ENCODE measurements around the gene C10orf90.

Gene C10orf90

GRCh38 chr10:126593968-126594701 is 76.4 kb downstream of the C10orf90 start:
- no CpG with 5 or more reads among the region's 4 CpGs for WGBS, 2 donors (ENCODE audit: extremely low coverage in 2 of 2, insufficient read length in 2 of 2, insufficient replicate concordance in 1 of 2)
- Histone ChIP-seq H3K79me1 (ENCODE audit: low read depth, low read length) (no peaks in the 10 kb centered on the region), H3K9ac (ENCODE audit: low read depth, low read length, poor library complexity) (no peak overlapping the region), H2BK120ac (ENCODE audit: low read depth, low read length) (no peak overlapping the region), H3K9me3 (replicated peaks in 1 of 2; ENCODE audit: control insufficient read depth in 2 of 2, insufficient read depth in 1 of 2, low read depth in 1 of 2, low read length in 2 of 2) (no peaks in the 10 kb centered on the region), H3K27me3 (ENCODE audit: control insufficient read depth in 3 of 3, insufficient read depth in 3 of 3, low read depth in 1 of 3, low read length in 3 of 3) (no peaks in the 10 kb centered on the region), H2BK15ac (ENCODE audit: low read length) (no peak overlapping the region), H2AK5ac (ENCODE audit: low read depth, low read length) (no peak overlapping the region), H3K18ac (ENCODE audit: low read length) (no peak overlapping the region), H2AFZ (ENCODE audit: low read length) (no peak overlapping the region), H3K23ac (ENCODE audit: low read depth, low read length, poor library complexity) (no peak overlapping the region), H2BK5ac (ENCODE audit: low read length) (no peak overlapping the region), H3K36me3 (replicated peaks in 1 of 2; ENCODE audit: control insufficient read depth in 2 of 2, insufficient read depth in 2 of 2, low read length in 2 of 2) (no peaks in the 10 kb centered on the region), H4K8ac (ENCODE audit: low read depth, low read length) (no peak overlapping the region), H3K4me1 (ENCODE audit: control insufficient read depth in 2 of 2, insufficient read depth in 1 of 2, low read depth in 1 of 2, low read length in 2 of 2) (no peaks in the 10 kb centered on the region), H3K14ac (ENCODE audit: low read length) (no peak overlapping the region), H4K91ac (ENCODE audit: low read depth, low read length, poor library complexity) (no peak overlapping the region), H3K27ac (replicated peaks; ENCODE audit: low read length) (no peak overlapping the region), H2BK12ac (ENCODE audit: low read length) (no peak overlapping the region), H3K4me3 (ENCODE audit: low read length in 2 of 2) (no peak overlapping the region), H3K4me2 (ENCODE audit: insufficient read depth, low read length, poor library complexity, severe bottlenecking) (no peak overlapping the region), H3K4ac (ENCODE audit: low read length) (no peak overlapping the region)
- no peak for DNase-seq (ENCODE audit: low spot score)

- Histone ChIP-seq H2BK120ac (ENCODE audit: low read depth, low read length) (no peak overlapping the region), H3K9ac (ENCODE audit: low read depth, low read length, poor library complexity) (no peak overlapping the region), H2AFZ (ENCODE audit: low read length) (no peak overlapping the region), H3K27ac (replicated peaks; ENCODE audit: low read length) (no peak overlapping the region), H3K4ac (ENCODE audit: low read length) (no peak overlapping the region), H3K14ac (ENCODE audit: low read length) (no peak overlapping the region), H3K4me3 (ENCODE audit: low read length in 2 of 2) (no peak overlapping the region), H4K91ac (ENCODE audit: low read depth, low read length, poor library complexity) (no peak overlapping the region), H4K8ac (ENCODE audit: low read depth, low read length) (no peak overlapping the region), H2BK15ac (ENCODE audit: low read length) (no peak overlapping the region), H3K4me1 (ENCODE audit: control insufficient read depth in 2 of 2, insufficient read depth in 1 of 2, low read depth in 1 of 2, low read length in 2 of 2) (peaks cover 0 to 1% of the 10 kb centered on the region in 2 donors), H3K9me3 (replicated peaks in 1 of 2; ENCODE audit: control insufficient read depth in 2 of 2, insufficient read depth in 1 of 2, low read depth in 1 of 2, low read length in 2 of 2) (no peaks in the 10 kb centered on the region), H2BK5ac (ENCODE audit: low read length) (no peak overlapping the region), H2BK12ac (ENCODE audit: low read length) (no peak overlapping the region), H3K18ac (ENCODE audit: low read length) (no peak overlapping the region), H3K27me3 (ENCODE audit: control insufficient read depth in 3 of 3, insufficient read depth in 3 of 3, low read depth in 1 of 3, low read length in 3 of 3) (no peaks in the 10 kb centered on the region), H3K23ac (ENCODE audit: low read depth, low read length, poor library complexity) (no peak overlapping the region), H3K36me3 (replicated peaks in 1 of 2; ENCODE audit: control insufficient read depth in 2 of 2, insufficient read depth in 2 of 2, low read length in 2 of 2) (no peaks in the 10 kb centered on the region), H3K4me2 (ENCODE audit: insufficient read depth, low read length, poor library complexity, severe bottlenecking) (no peak overlapping the region), H3K79me1 (ENCODE audit: low read depth, low read length) (no peaks in the 10 kb centered on the region), H2AK5ac (ENCODE audit: low read depth, low read length) (no peak overlapping the region)
- no peak for DNase-seq (ENCODE audit: low spot score)
- WGBS, 2 donors (ENCODE audit: extremely low coverage in 2 of 2, insufficient read length in 2 of 2, insufficient replicate concordance in 1 of 2) = no CpG with 5 or more reads among the region's 3 CpGs
Observed at GRCh38 chr10:126592901-126593300, 77.6 kb downstream of the C10orf90 start.

GRCh38 chr10:126588024-126588423 is 82.5 kb downstream of the C10orf90 start:
- Histone ChIP-seq H3K14ac (ENCODE audit: low read length) (no peak overlapping the region), H3K23ac (ENCODE audit: low read depth, low read length, poor library complexity) (no peak overlapping the region), H3K79me1 (ENCODE audit: low read depth, low read length) (no peaks in the 10 kb centered on the region), H2BK5ac (ENCODE audit: low read length) (no peak overlapping the region), H3K18ac (ENCODE audit: low read length) (no peak overlapping the region), H2BK12ac (ENCODE audit: low read length) (peak overlapping the region; percentile 18), H2AFZ (ENCODE audit: low read length) (no peak overlapping the region), H3K4me2 (ENCODE audit: insufficient read depth, low read length, poor library complexity, severe bottlenecking) (no peak overlapping the region), H3K4me3 (ENCODE audit: low read length in 2 of 2) (no peak overlapping the region), H4K8ac (ENCODE audit: low read depth, low read length) (no peak overlapping the region), H3K36me3 (replicated peaks in 1 of 2; ENCODE audit: control insufficient read depth in 2 of 2, insufficient read depth in 2 of 2, low read length in 2 of 2) (no peaks in the 10 kb centered on the region), H2BK15ac (ENCODE audit: low read length) (no peak overlapping the region), H4K91ac (ENCODE audit: low read depth, low read length, poor library complexity) (no peak overlapping the region), H3K4ac (ENCODE audit: low read length) (no peak overlapping the region), H3K4me1 (ENCODE audit: control insufficient read depth in 2 of 2, insufficient read depth in 1 of 2, low read depth in 1 of 2, low read length in 2 of 2) (peaks cover 0 to 8% of the 10 kb centered on the region in 2 donors), H2AK5ac (ENCODE audit: low read depth, low read length) (peak overlapping the region; percentile 47), H3K27me3 (ENCODE audit: control insufficient read depth in 3 of 3, insufficient read depth in 3 of 3, low read depth in 1 of 3, low read length in 3 of 3) (no peaks in the 10 kb centered on the region), H3K9me3 (replicated peaks in 1 of 2; ENCODE audit: control insufficient read depth in 2 of 2, insufficient read depth in 1 of 2, low read depth in 1 of 2, low read length in 2 of 2) (no peaks in the 10 kb centered on the region), H3K9ac (ENCODE audit: low read depth, low read length, poor library complexity) (no peak overlapping the region), H2BK120ac (ENCODE audit: low read depth, low read length) (no peak overlapping the region), H3K27ac (replicated peaks; ENCODE audit: low read length) (no peak overlapping the region)
- WGBS, 2 donors (ENCODE audit: extremely low coverage in 2 of 2, insufficient read length in 2 of 2, insufficient replicate concordance in 1 of 2) = no CpG with 5 or more reads among the region's 4 CpGs
- DNase-seq (ENCODE audit: low spot score) = no peak

GRCh38 chr10:126586878-126587277 is 83.6 kb downstream of the C10orf90 start:
- Histone ChIP-seq H3K23ac (ENCODE audit: low read depth, low read length, poor library complexity) (no peak overlapping the region), H3K18ac (ENCODE audit: low read length) (no peak overlapping the region), H3K4me3 (ENCODE audit: low read length in 2 of 2) (no peak overlapping the region), H3K4me2 (ENCODE audit: insufficient read depth, low read length, poor library complexity, severe bottlenecking) (no peak overlapping the region), H2BK12ac (ENCODE audit: low read length) (no peak overlapping the region), H4K91ac (ENCODE audit: low read depth, low read length, poor library complexity) (no peak overlapping the region), H2BK5ac (ENCODE audit: low read length) (no peak overlapping the region), H3K4me1 (ENCODE audit: control insufficient read depth in 2 of 2, insufficient read depth in 1 of 2, low read depth in 1 of 2, low read length in 2 of 2) (peaks cover 0 to 8% of the 10 kb centered on the region in 2 donors), H3K27ac (replicated peaks; ENCODE audit: low read length) (no peak overlapping the region), H3K14ac (ENCODE audit: low read length) (no peak overlapping the region), H2BK120ac (ENCODE audit: low read depth, low read length) (no peak overlapping the region), H3K36me3 (replicated peaks in 1 of 2; ENCODE audit: control insufficient read depth in 2 of 2, insufficient read depth in 2 of 2, low read length in 2 of 2) (no peaks in the 10 kb centered on the region), H3K9me3 (replicated peaks in 1 of 2; ENCODE audit: control insufficient read depth in 2 of 2, insufficient read depth in 1 of 2, low read depth in 1 of 2, low read length in 2 of 2) (no peaks in the 10 kb centered on the region), H3K79me1 (ENCODE audit: low read depth, low read length) (no peaks in the 10 kb centered on the region), H3K4ac (ENCODE audit: low read length) (no peak overlapping the region), H2AK5ac (ENCODE audit: low read depth, low read length) (no peak overlapping the region), H3K27me3 (ENCODE audit: control insufficient read depth in 3 of 3, insufficient read depth in 3 of 3, low read depth in 1 of 3, low read length in 3 of 3) (no peaks in the 10 kb centered on the region), H2AFZ (ENCODE audit: low read length) (no peak overlapping the region), H4K8ac (ENCODE audit: low read depth, low read length) (no peak overlapping the region), H3K9ac (ENCODE audit: low read depth, low read length, poor library complexity) (no peak overlapping the region), H2BK15ac (ENCODE audit: low read length) (no peak overlapping the region)
- DNase-seq (ENCODE audit: low spot score) = no peak
- no CpG with 5 or more reads among the region's 5 CpGs for WGBS, 2 donors (ENCODE audit: extremely low coverage in 2 of 2, insufficient read length in 2 of 2, insufficient replicate concordance in 1 of 2)
